HepG2 (cell line): ENCODE data around the gene CDR2L. TPM values are rescaled to one million over a fixed set of nuclear protein-coding genes. Genes with fewer than 3 reads are reported as not detected.

Experiments used
- CEBPB ChIP-seq: IDR thresholded peaks from 2 replicates; pipeline ENCODE4 v1.6.1; 2011; ENCODE audit warnings: low read depth, low read length, improper control_type of control experiment, borderline replicate concordance
- MXD4 ChIP-seq: IDR thresholded peaks from 2 replicates; pipeline ENCODE4 v1.6.1; 2016; ENCODE audit warnings: mild to moderate bottlenecking, missing biosample characterization, missing genetic modification reagents
- REST ChIP-seq, 2 experiments: IDR thresholded peaks; 2 replicates each; pipeline ENCODE4 v1.6.1; 2011 to 2012; ENCODE audit warnings: low read length in 2 of 2, borderline replicate concordance in 1 of 2, low read depth in 1 of 2, mild to moderate bottlenecking in 1 of 2, moderate library complexity in 1 of 2
- SNRNP70 ChIP-seq: fragments of 200-400 bp; formaldehyde crosslinking; IDR thresholded peaks from 2 replicates; pipeline ENCODE4 v1.6.1; 2017; ENCODE audit warnings: mild to moderate bottlenecking, low read depth, low read length, moderate library complexity
- SP140L ChIP-seq: sonication (generic); formaldehyde crosslinking; IDR thresholded peaks from 2 replicates; pipeline ENCODE4 v1.4.0; 2020; ENCODE audit warnings: missing genetic modification reagents, borderline replicate concordance
- TEF ChIP-seq: sonication (generic); formaldehyde crosslinking; IDR thresholded peaks from 2 replicates; pipeline ENCODE4 v1.5.0; 2020; ENCODE audit warnings: missing genetic modification reagents
- ZBTB2 ChIP-seq: sonication (generic); formaldehyde crosslinking; IDR thresholded peaks from 2 replicates; pipeline ENCODE4 v1.8.0; 2022; ENCODE audit warnings: low read depth, missing genetic modification reagents
- ZNF18 ChIP-seq: sonication (generic); formaldehyde crosslinking; IDR thresholded peaks from 2 replicates; pipeline ENCODE4 v1.8.0; 2022; ENCODE audit warnings: mild to moderate bottlenecking, missing genetic modification reagents; ENCODE audit not compliant: insufficient replicate concordance
- ZNF264 ChIP-seq: sonication (generic); formaldehyde crosslinking; IDR thresholded peaks from 2 replicates; pipeline ENCODE4 v1.4.0; 2020; ENCODE audit warnings: missing genetic modification reagents
- ZNF317 ChIP-seq: sonication (generic); formaldehyde crosslinking; IDR thresholded peaks from 2 replicates; pipeline ENCODE4 v1.5.0; 2020; ENCODE audit warnings: mild to moderate bottlenecking, missing genetic modification reagents
- ZNF891 ChIP-seq: sonication (generic); formaldehyde crosslinking; IDR thresholded peaks from 2 replicates; pipeline ENCODE4 v1.5.0; 2020; ENCODE audit warnings: mild to moderate bottlenecking, missing genetic modification reagents
- polyA plus RNA-seq, 8 experiments: library from polyadenylated mRNA; depleted of rRNA in 3 of 8; stranded (reverse) in 7 of 8; unstranded in 1 of 8; fragments of >200 nt; fragmentation: Illumina TruSeq in 4 of 8; extraction: Trizol in 4 of 8; gene quantifications; 2 replicates each; pipeline versions ENCODE4 v1.2.1 to v1.2.3, GENCODE V29; 2011 to 2016; ENCODE audit warnings: low read depth in 4 of 8, missing spikeins in 1 of 8, mixed read lengths in 1 of 8; ENCODE audit not compliant: insufficient read depth in 1 of 8
- total RNA-seq, 5 experiments: library from RNA; depleted of rRNA; stranded (reverse); fragments of >200 nt; fragmentation: Illumina TruSeq; extraction: Trizol; gene quantifications; 2 replicates each; pipeline ENCODE4 v1.2.3, GENCODE V29; 2016; ENCODE audit warnings: low read depth in 1 of 5

CDR2L gene
- total and polyA plus RNA-seq, 2 of the 13 experiments (the other 11 are each of a cell fraction or from before 2014, with no cell fraction given), result 1.9 to 2.1 TPM

GRCh38 chr17:74960570-74961342, 26.7 kb upstream of the CDR2L start (continued):
- TF ChIP-seq REST (IDR thresholded peaks at IDR 0.05; ENCODE audit: borderline replicate concordance in 1 of 2, low read depth in 1 of 2, low read length in 2 of 2), result no peak
- 0 out of 2 replicates have a peak, but pooled peaks have one; percentile 34 for TF ChIP-seq SP140L (CRISPR knock-in tag)
- peak; percentile 85; the same call in 1 of the 2 replicates for TF ChIP-seq ZNF264 (CRISPR knock-in tag)
- no peak for TF ChIP-seq ZBTB2
- no peak for TF ChIP-seq SNRNP70
- no peak for TF ChIP-seq CEBPB
- no peak for TF ChIP-seq ZNF317 (CRISPR knock-in tag)
- TF ChIP-seq ZNF891 (CRISPR knock-in tag), result 0 out of 2 replicates have a peak, but pooled peaks have one; percentile 86
- no peak for TF ChIP-seq TEF (CRISPR knock-in tag)
- TF ChIP-seq MXD4 (CRISPR knock-in tag), result peak; percentile 81
- TF ChIP-seq ZNF18 (CRISPR knock-in tag), result no peak
